ENCODE data around the gene CCT6B.
"Not testable (repeated sequence)": the region's sequence is repeated elsewhere in the genome, so short reads cannot be mapped to it uniquely, and the experiment has no call there.

The CCT6B gene, protein sequence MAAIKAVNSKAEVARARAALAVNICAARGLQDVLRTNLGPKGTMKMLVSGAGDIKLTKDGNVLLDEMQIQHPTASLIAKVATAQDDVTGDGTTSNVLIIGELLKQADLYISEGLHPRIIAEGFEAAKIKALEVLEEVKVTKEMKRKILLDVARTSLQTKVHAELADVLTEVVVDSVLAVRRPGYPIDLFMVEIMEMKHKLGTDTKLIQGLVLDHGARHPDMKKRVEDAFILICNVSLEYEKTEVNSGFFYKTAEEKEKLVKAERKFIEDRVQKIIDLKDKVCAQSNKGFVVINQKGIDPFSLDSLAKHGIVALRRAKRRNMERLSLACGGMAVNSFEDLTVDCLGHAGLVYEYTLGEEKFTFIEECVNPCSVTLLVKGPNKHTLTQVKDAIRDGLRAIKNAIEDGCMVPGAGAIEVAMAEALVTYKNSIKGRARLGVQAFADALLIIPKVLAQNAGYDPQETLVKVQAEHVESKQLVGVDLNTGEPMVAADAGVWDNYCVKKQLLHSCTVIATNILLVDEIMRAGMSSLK

GRCh38 chr17:34961093-34961911 is at the start of gene CCT6B, which contains the start of gene ZNF830:
CCT6B (minus strand) TSS chr17:34961460; CDS start chr17:34961393, 67 bp downstream.
ZNF830 (plus strand) TSS chr17:34961540; CDS start chr17:34961567, 27 bp downstream.
- H3K4me1 Mint-ChIP-seq = peaks cover 28% of the 10 kb centered on the region
- peak within 1 kb of the TSS; percentile 99 for H3K27ac Mint-ChIP-seq
- peaks cover 24% of the 10 kb centered on the region for H3K36me3 Mint-ChIP-seq
- H3K9me3 Mint-ChIP-seq = no peaks in the 10 kb centered on the region
- H3K4me3 Mint-ChIP-seq = peak within 1 kb of the TSS; percentile 100
- H3K27me3 Mint-ChIP-seq = peaks cover 13% of the 10 kb centered on the region
- peak; percentile 96 for DNase-seq
- CTCF ChIA-PET = interaction anchor here (0.7 kb wide), 1 partner anchor 157 kb away, joined by 3 read pairs; no protein-coding TSS in a partner anchor

DNA sequence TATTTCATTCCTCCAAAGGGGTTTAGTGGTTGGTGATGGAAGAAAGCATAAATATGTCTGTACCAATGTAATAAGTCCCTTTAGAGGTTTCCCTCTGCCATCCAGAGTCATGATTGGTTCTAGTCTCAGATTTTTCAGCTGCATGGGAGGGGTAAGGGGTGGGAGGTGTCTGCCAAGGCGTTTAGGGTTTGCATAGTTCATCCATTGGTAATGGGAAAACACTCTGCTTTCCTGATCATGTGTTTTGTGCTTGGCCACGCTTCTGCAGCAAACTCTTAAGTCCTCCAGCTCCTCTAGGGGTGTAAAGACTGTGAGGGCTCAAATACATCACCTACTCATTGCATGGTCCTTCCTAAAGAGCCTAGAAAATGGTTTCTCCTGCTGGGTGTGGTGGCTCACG is 48.8 kb upstream of the CCT6B start:
- H3K27me3 Mint-ChIP-seq = no peaks in the 10 kb centered on the region
- no peak overlapping the region for H3K4me3 Mint-ChIP-seq
- no peak for DNase-seq
- no peaks in the 10 kb centered on the region for H3K4me1 Mint-ChIP-seq
- no peaks in the 10 kb centered on the region for H3K9me3 Mint-ChIP-seq
- peaks cover 41% of the 10 kb centered on the region for H3K36me3 Mint-ChIP-seq
- no peak overlapping the region for H3K27ac Mint-ChIP-seq
- CTCF ChIA-PET = interaction anchor here (1.5 kb wide), 1 partner anchor 11 kb away, joined by 4 read pairs; no protein-coding TSS in a partner anchor

DNA sequence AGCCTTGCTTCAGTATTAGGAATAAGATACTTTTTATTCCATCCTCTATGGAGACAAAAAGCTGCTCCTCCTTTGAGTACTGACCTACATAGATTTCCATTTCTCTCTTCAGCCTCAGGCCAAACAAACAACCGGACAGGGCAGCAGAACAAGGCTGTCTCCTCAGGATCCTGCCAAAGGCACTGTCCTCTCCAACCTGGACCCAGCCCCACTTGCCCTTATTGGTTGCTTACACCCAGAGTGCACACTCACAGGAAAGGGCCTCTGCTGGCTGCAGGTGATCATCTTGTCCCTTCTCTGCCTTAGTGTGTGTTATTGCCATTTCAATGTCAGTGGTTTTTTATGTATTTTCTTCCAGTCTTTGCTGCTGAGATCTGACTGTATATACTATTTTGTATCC is 45.7 kb upstream of the CCT6B start:
- CTCF ChIA-PET = no interaction called here
- H3K9me3 Mint-ChIP-seq = no peaks in the 10 kb centered on the region
- H3K27me3 Mint-ChIP-seq = no peaks in the 10 kb centered on the region
- H3K36me3 Mint-ChIP-seq = peaks cover 30% of the 10 kb centered on the region
- H3K4me1 Mint-ChIP-seq = no peaks in the 10 kb centered on the region
- DNase-seq = no peak
- H3K27ac Mint-ChIP-seq = no peak overlapping the region
- no peak overlapping the region for H3K4me3 Mint-ChIP-seq

DNA sequence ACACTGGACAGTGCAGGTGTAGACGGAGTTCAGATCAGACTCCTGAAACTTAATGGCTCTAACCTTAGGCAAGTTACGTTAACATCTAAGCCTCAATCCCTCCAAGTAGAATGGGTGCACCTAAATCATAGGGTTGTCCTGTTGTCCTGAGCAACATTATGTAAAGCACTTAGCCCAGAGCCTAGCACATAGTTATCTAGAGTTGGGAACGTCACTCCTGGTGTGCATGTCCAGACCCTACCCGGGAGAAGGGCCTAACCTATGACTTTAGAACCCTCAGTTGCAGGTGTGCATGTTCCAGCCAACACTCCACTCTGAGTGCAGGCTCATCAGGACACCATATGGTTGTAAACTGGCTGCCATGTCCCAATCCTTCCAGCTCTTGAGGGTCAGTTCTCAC is 45.1 kb upstream of the CCT6B start:
- DNase-seq = no peak
- H3K27me3 Mint-ChIP-seq = no peaks in the 10 kb centered on the region
- peaks cover 29% of the 10 kb centered on the region for H3K36me3 Mint-ChIP-seq
- H3K9me3 Mint-ChIP-seq = no peaks in the 10 kb centered on the region
- no peaks in the 10 kb centered on the region for H3K4me1 Mint-ChIP-seq
- H3K4me3 Mint-ChIP-seq = no peak overlapping the region
- H3K27ac Mint-ChIP-seq = no peak overlapping the region
- CTCF ChIA-PET = interaction anchor here (0.8 kb wide), 1 partner anchor 57 kb away, joined by 3 read pairs; the partner anchor contains the start of gene RFFL

GRCh38 chr17:35003778-35004177 is 42.5 kb upstream of the CCT6B start:
- H3K9me3 Mint-ChIP-seq = no peaks in the 10 kb centered on the region
- H3K27me3 Mint-ChIP-seq = no peaks in the 10 kb centered on the region
- peaks cover 15% of the 10 kb centered on the region for H3K36me3 Mint-ChIP-seq
- H3K4me3 Mint-ChIP-seq = no peak overlapping the region
- DNase-seq = no peak
- H3K27ac Mint-ChIP-seq = no peak overlapping the region
- CTCF ChIA-PET = interaction anchor here (1.5 kb wide), 1 partner anchor 86 kb away, joined by 3 read pairs; no protein-coding TSS in a partner anchor
- H3K4me1 Mint-ChIP-seq = no peaks in the 10 kb centered on the region

DNA sequence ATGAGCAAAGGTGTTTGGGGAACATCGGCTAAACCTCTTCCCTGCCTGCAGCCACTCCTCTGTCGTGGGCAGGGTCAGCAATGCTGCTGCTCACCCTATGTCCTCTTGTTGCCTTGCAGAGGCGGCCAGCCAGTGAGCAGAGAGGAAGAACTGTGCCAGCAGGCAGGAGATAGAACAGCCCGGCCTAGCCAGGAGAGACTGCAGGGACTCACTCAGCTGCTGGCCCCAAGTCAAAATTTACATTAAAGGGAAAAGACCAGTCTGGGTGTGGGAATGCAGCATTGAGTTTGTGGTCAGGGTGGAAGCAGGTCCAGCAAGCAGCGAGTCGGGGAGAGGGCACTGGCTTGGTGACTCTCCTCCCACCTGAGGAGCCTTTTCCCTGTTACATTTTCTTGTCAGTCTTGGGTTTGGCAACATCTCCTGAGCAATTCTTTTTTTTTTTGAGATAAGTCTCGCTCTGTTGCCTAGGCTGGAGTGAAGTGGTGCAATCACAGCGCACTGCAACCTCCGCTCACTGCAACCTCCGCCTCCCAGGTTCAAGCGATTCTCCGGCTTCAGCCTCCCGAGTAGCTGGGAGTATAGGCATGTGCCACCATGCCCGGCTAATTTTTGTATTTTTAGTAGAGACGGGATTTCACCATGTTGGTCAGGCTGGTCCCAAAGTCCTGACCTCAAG is 41.8 kb upstream of the CCT6B start:
- Mint-ChIP-seq H3K9me3 (no peaks in the 10 kb centered on the region), H3K4me1 (peaks cover 5% of the 10 kb centered on the region)
- CTCF ChIA-PET = interaction anchor here (0.7 to 1.9 kb wide), 4 partner anchors 20 to 87 kb away, joined by 3 to 7 read pairs (median 4); partner anchors contain the start of gene RFFL

GRCh38 chr17:35001549-35001948 is 40.3 kb upstream of the CCT6B start:
- CTCF ChIA-PET = interaction anchor here (1.1 to 1.9 kb wide), 3 partner anchors 62 to 459 kb away, joined by 3 to 7 read pairs (median 5); partner anchors contain the start of gene RFFL
- H3K27me3 Mint-ChIP-seq = no peaks in the 10 kb centered on the region
- H3K36me3 Mint-ChIP-seq = peaks cover 9% of the 10 kb centered on the region
- H3K9me3 Mint-ChIP-seq = no peaks in the 10 kb centered on the region
- H3K27ac Mint-ChIP-seq = no peak overlapping the region
- no peak for DNase-seq
- no peak overlapping the region for H3K4me3 Mint-ChIP-seq
- H3K4me1 Mint-ChIP-seq = peaks cover 5% of the 10 kb centered on the region

More for the DNA sequence above, 41.8 kb upstream of the CCT6B start:
- DNase-seq = no peak
- H3K36me3 Mint-ChIP-seq = peaks cover 16% of the 10 kb centered on the region
- H3K27me3 Mint-ChIP-seq = no peaks in the 10 kb centered on the region
- H3K4me3 Mint-ChIP-seq = no peak overlapping the region
- H3K27ac Mint-ChIP-seq = no peak overlapping the region

GRCh38 chr17:35000965-35001364 is 39.7 kb upstream of the CCT6B start:
- H3K36me3 Mint-ChIP-seq = peaks cover 13% of the 10 kb centered on the region
- not testable (repeated sequence) for H3K4me3 Mint-ChIP-seq, H3K4me1 Mint-ChIP-seq, H3K9me3 Mint-ChIP-seq, DNase-seq, H3K27me3 Mint-ChIP-seq, H3K27ac Mint-ChIP-seq
- CTCF ChIA-PET = interaction anchor here (1.1 to 8.4 kb wide), 4 partner anchors 63 to 458 kb away, joined by 3 to 114 read pairs (median 14); partner anchors contain the start of genes FNDC8, RAD51D and RFFL

DNA sequence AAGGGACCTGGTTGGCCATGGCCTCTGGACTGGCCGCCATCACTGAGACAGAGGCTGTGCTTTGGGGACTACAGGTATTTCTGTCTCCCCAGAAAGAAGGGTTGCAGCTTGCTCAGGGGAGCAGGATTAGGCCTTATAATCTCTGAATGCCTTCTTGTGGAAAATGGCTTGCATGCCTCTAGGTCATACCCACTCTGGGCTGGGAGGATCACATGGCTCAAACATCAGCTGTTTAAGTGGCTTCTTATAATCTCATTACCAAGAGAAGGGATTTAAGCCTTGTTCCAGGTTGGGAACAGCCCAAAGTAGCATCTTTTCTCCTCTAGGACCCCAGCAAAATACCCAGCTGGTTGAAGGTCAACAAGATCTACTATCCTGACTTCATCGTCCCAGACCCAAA is 38.2 kb upstream of the CCT6B start:
- H3K9me3 Mint-ChIP-seq = no peaks in the 10 kb centered on the region
- peaks cover 5% of the 10 kb centered on the region for H3K4me1 Mint-ChIP-seq
- peaks cover 17% of the 10 kb centered on the region for H3K36me3 Mint-ChIP-seq

DNA sequence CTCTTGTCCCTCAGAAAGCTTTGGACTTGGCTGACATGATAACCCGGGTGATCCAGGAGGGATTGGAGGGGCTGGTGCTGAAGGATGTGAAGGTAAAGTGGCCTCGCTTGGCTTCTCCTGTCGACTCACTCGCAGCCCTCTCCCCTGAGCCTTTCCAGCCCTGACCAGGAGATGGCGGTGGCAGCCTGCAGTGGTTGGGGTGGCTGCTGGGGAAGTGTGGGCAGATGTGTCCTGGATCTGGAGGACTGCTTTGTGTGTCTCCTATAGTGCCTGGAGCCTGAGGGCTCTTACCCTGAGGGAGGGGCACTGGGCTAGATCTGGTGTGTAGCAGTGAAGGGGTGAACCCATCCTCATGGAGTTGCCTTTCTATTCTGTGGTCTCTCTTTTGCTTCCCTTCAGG is 36.9 kb upstream of the CCT6B start:
- H3K36me3 Mint-ChIP-seq = peaks cover 27% of the 10 kb centered on the region
- peak; percentile 88 for DNase-seq
- H3K27me3 Mint-ChIP-seq = no peaks in the 10 kb centered on the region
- CTCF ChIA-PET = interaction anchor here (1.4 to 8.4 kb wide), 8 partner anchors 12 to 120 kb away, joined by 3 to 114 read pairs (median 6); partner anchors contain the start of genes FNDC8, RAD51D and RFFL
- peaks cover 5% of the 10 kb centered on the region for H3K4me1 Mint-ChIP-seq
- H3K27ac Mint-ChIP-seq = peak overlapping the region; percentile 33
- H3K4me3 Mint-ChIP-seq = no peak overlapping the region
- no peaks in the 10 kb centered on the region for H3K9me3 Mint-ChIP-seq

More for the DNA sequence above, 38.2 kb upstream of the CCT6B start:
- no peak overlapping the region for H3K4me3 Mint-ChIP-seq
- H3K27ac Mint-ChIP-seq = no peak overlapping the region
- no peak for DNase-seq
- no peaks in the 10 kb centered on the region for H3K27me3 Mint-ChIP-seq
- CTCF ChIA-PET = interaction anchor here (0.6 to 8.4 kb wide), 14 partner anchors 10 to 608 kb away, joined by 3 to 114 read pairs (median 4); partner anchors contain the start of genes FNDC8, RAD51D and RFFL

- Mint-ChIP-seq H3K27me3 (no peaks in the 10 kb centered on the region), H3K4me1 (peaks cover 7% of the 10 kb centered on the region)
Measured at GRCh38 chr17:34997355-34997862, 36.1 kb upstream of the CCT6B start.

GRCh38 chr17:34996422-34997285 is 35.4 kb upstream of the CCT6B start:
- Mint-ChIP-seq H3K36me3 (peaks cover 36% of the 10 kb centered on the region), H3K27me3 (no peaks in the 10 kb centered on the region), H3K27ac (no peak overlapping the region), H3K9me3 (no peaks in the 10 kb centered on the region), H3K4me3 (no peak overlapping the region), H3K4me1 (peaks cover 7% of the 10 kb centered on the region)
- CTCF ChIA-PET = interaction anchor here (0.9 to 8.4 kb wide), 5 partner anchors 55 to 409 kb away, joined by 3 to 114 read pairs (median 4); partner anchors contain the start of genes FNDC8 and RAD51D
- no peak for DNase-seq

More at GRCh38 chr17:34997355-34997862, 36.1 kb upstream of the CCT6B start:
- CTCF ChIA-PET = interaction anchor here (1.1 to 8.4 kb wide), 7 partner anchors 54 to 121 kb away, joined by 3 to 114 read pairs (median 4); partner anchors contain the start of genes FNDC8 and RAD51D
- H3K9me3 Mint-ChIP-seq = no peaks in the 10 kb centered on the region
- no peak for DNase-seq
- no peak overlapping the region for H3K4me3 Mint-ChIP-seq
- peaks cover 34% of the 10 kb centered on the region for H3K36me3 Mint-ChIP-seq
- no peak overlapping the region for H3K27ac Mint-ChIP-seq

All from activated naive CD4-positive, alpha-beta T cell treated with anti-CD3 and anti-CD28 coated beads, Interleukin-2, amount 10 ng/mL, durations not matched to agents 7 days and 5 days (primary cell).